PC-9 (cell line): ENCODE data around the gene CCR5. TPM values are rescaled to one million over a fixed set of nuclear protein-coding genes. Genes with fewer than 3 reads are reported as not detected.

Experiments used
- BruUV-seq: library from RNA; stranded (reverse); fragments of 400-500 nt; replicated peaks from 2 replicates; lab custom pipeline; 2021; lab: Mats Ljungman, UMichigan
- CTCF ChIA-PET: fragments of 300-600 bp; sonication (Branson Sonifier 250); formaldehyde crosslinking; loops from one replicate; lab custom pipeline; 2022; ENCODE audit warnings: antibody characterized with exemption; lab: Charles Lee
- POLR2A ChIA-PET: fragments of 300-600 bp; sonication (Branson Sonifier 250); formaldehyde crosslinking; loops from one replicate; lab custom pipeline; 2022; ENCODE audit warnings: antibody characterized with exemption; ENCODE audit not compliant: unreplicated experiment; lab: Charles Lee
- DNase-seq, 2 experiments: peaks; one replicate each; pipeline versions ENCODE4 v3.0.0 to v3.0.0-alpha.2; 2015 to 2022; ENCODE audit warnings: mixed read lengths in 1 of 2
- H2AFZ ChIP-seq: fragments of 200-600 bp; sonication (generic); 2 replicates; pipeline ENCODE4 v1.8.1; 2017; ENCODE audit warnings: antibody characterized with exemption
- H3F3A ChIP-seq: fragments of 200-600 bp; sonication (generic); 2 replicates; pipeline ENCODE4 v1.8.1; 2017; ENCODE audit warnings: antibody characterized with exemption, mild to moderate bottlenecking, low read depth; ENCODE audit not compliant: insufficient read depth
- H3K27ac ChIP-seq: fragments of 200-600 bp; sonication (generic); 2 replicates; pipeline ENCODE4 v1.6.1; 2016; ENCODE audit warnings: mixed run types
- H3K27me3 ChIP-seq: fragments of 200-600 bp; sonication (generic); 2 replicates; pipeline ENCODE4 v1.6.1; 2016; ENCODE audit warnings: low read depth, mixed run types; ENCODE audit not compliant: insufficient read depth
- H3K36me3 ChIP-seq: fragments of 200-600 bp; sonication (generic); 2 replicates; pipeline ENCODE4 v1.6.1; 2016; ENCODE audit warnings: low read depth, mixed run types
- H3K4me1 ChIP-seq: fragments of 200-600 bp; sonication (generic); replicated peaks from 2 replicates; pipeline ENCODE4 v1.6.1; 2016; ENCODE audit warnings: mixed run types; ENCODE audit not compliant: insufficient read depth
- H3K4me2 ChIP-seq: fragments of 200-600 bp; sonication (generic); 2 replicates; pipeline ENCODE4 v1.6.1; 2017; ENCODE audit warnings: mixed run types
- H3K4me3 ChIP-seq: fragments of 200-600 bp; sonication (generic); 2 replicates; pipeline ENCODE4 v1.6.1; 2016; ENCODE audit warnings: mixed run types
- H3K79me2 ChIP-seq: fragments of 200-600 bp; sonication (generic); 2 replicates; pipeline ENCODE4 v1.6.1; 2017; ENCODE audit warnings: low read depth, mixed run types
- H3K9me2 ChIP-seq: fragments of 200-600 bp; sonication (generic); 2 replicates; pipeline ENCODE4 v1.8.1; 2017; ENCODE audit warnings: mild to moderate bottlenecking; ENCODE audit not compliant: insufficient read depth
- H3K9me3 ChIP-seq: fragments of 200-600 bp; sonication (generic); 2 replicates; pipeline ENCODE4 v1.8.1; 2016; ENCODE audit warnings: low read depth; ENCODE audit not compliant: insufficient read depth
- H4K20me1 ChIP-seq: fragments of 200-600 bp; sonication (generic); 2 replicates; pipeline ENCODE4 v1.8.1; 2017; ENCODE audit not compliant: insufficient read depth
- EZH2 ChIP-seq: fragments of 200-600 bp; sonication (generic); IDR thresholded peaks from 2 replicates; pipeline ENCODE4 v1.8.0; 2017; ENCODE audit warnings: antibody characterized with exemption, low read depth
- intact Hi-C: fragments of 100-400 bp; cut with micrococcal nuclease; formaldehyde crosslinking; loops from one replicate; pipeline ENCODE4 v1.10.0; 2022; ENCODE audit not compliant: unreplicated experiment
- total RNA-seq: library from RNA; stranded (reverse); gene quantifications from 2 replicates; pipeline ENCODE4 v1.2.3, GENCODE V29; 2021
- TF ChIP-seq, protein P1 (sequence below): fragments of 200-600 bp; sonication (generic); conservative IDR thresholded peaks from 2 replicates; pipeline ENCODE4 v1.6.1; 2017; ENCODE audit warnings: mixed run types, antibody characterized with exemption, mild to moderate bottlenecking, moderate library complexity

The CCR5 gene
- total RNA-seq, 1 experiment from 2014 or later = not detected

DNA sequence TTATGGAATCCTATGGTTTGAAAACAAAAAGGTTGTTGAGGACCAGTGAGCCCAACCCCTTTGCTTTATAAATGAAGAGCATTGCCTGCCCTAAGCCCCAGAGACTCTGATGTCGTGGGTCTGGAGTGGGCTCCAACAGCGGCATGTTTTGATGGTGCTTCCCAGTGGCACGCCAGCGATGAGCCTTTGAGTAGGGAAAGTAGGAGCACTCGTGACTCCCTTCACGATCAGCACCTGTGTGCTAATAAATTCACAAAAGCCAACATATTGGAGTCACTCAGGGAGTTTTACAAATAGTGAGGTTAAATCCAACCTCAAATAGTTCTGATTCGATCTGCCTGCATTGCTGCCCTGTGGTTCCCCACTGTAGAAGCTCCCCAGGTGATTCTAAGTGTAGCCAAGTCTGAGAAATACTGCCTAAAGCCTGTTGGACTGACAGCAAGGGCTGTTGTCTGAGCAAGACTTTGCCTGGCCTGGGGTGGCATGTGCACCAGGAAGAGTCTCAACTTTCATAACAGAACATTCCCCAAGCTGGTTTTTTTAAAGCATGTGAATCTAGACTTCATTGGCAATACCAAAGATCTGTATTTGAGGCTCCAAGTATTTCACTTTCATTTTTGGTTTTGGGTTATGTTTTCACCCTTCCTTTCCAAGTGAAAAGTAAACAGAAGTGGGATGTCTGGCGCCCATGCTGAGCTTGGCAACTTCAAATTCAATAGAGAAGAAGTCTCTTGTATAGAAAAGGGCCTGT lies 9.9 kb downstream of the CCR5 start:
- no peaks in the 10 kb centered on the region for H3K27me3 ChIP-seq
- no peak for DNase-seq
- H3K4me1 ChIP-seq = peaks cover 31% of the 10 kb centered on the region
- TF ChIP-seq, protein P1, sequence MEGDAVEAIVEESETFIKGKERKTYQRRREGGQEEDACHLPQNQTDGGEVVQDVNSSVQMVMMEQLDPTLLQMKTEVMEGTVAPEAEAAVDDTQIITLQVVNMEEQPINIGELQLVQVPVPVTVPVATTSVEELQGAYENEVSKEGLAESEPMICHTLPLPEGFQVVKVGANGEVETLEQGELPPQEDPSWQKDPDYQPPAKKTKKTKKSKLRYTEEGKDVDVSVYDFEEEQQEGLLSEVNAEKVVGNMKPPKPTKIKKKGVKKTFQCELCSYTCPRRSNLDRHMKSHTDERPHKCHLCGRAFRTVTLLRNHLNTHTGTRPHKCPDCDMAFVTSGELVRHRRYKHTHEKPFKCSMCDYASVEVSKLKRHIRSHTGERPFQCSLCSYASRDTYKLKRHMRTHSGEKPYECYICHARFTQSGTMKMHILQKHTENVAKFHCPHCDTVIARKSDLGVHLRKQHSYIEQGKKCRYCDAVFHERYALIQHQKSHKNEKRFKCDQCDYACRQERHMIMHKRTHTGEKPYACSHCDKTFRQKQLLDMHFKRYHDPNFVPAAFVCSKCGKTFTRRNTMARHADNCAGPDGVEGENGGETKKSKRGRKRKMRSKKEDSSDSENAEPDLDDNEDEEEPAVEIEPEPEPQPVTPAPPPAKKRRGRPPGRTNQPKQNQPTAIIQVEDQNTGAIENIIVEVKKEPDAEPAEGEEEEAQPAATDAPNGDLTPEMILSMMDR = no peak
- no peak for TF ChIP-seq EZH2
- no peaks in the 10 kb centered on the region for H4K20me1 ChIP-seq
- H3F3A ChIP-seq = peaks cover 16% of the 10 kb centered on the region; the same call in 1 of the 2 replicates
- no peaks in the 10 kb centered on the region for H3K36me3 ChIP-seq
- peak overlapping the region; percentile 37; the same call in 1 of the 2 replicates for H3K27ac ChIP-seq
- intact Hi-C loops = loop anchor here (5.0 kb wide), 1 partner anchor 177 kb away; no protein-coding TSS in a partner anchor
- no peak overlapping the region for H3K4me3 ChIP-seq
- H3K9me2 ChIP-seq = no peaks in the 10 kb centered on the region
- H3K4me2 ChIP-seq = no peak overlapping the region
- no peak overlapping the region for H2AFZ ChIP-seq
- H3K9me3 ChIP-seq = no peaks in the 10 kb centered on the region
- CTCF ChIA-PET = no interaction called here
- POLR2A ChIA-PET = interaction anchor here (0.7 kb wide), 1 partner anchor 621 kb away, joined by 5 read pairs; no protein-coding TSS in a partner anchor
- no TSS peak for BruUV-seq
- no peaks in the 10 kb centered on the region for H3K79me2 ChIP-seq

DNA sequence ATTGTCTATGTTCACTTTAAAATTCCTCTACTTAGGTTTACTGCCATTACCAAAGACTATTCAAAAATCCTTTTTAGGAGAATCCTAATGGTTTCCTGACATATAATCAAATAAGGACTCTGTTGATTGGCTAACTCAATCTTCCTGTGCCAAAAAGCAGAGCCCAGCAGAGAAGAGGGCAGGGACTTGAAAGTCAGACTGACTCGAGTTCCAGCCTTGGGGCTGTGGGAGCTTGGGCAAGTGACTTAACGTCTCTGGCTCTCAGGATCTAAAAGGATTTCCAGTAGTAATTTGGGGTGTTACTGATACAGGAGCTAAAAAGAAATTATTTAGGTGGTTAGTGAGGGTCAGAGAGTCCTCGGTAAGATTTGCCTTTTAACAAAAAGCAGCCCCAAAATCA lies 10.9 kb downstream of the CCR5 start:
- intact Hi-C loops = loop anchor here (5.0 kb wide), 1 partner anchor 176 kb away; no protein-coding TSS in a partner anchor
- no peak for DNase-seq
- H3K9me3 ChIP-seq = no peaks in the 10 kb centered on the region
- ChIA-PET CTCF (no interaction called here), POLR2A (no interaction called here)
- no TSS peak for BruUV-seq
- H3K79me2 ChIP-seq = no peaks in the 10 kb centered on the region
- H3K27ac ChIP-seq = no peak overlapping the region
- no peaks in the 10 kb centered on the region for H4K20me1 ChIP-seq
- TF ChIP-seq EZH2 = no peak
- TF ChIP-seq, protein P1 = no peak
- H3F3A ChIP-seq = peaks cover 23% of the 10 kb centered on the region; the same call in 1 of the 2 replicates
- H3K4me3 ChIP-seq = no peak overlapping the region
- no peaks in the 10 kb centered on the region for H3K36me3 ChIP-seq
- no peaks in the 10 kb centered on the region for H3K9me2 ChIP-seq
- no peaks in the 10 kb centered on the region for H3K27me3 ChIP-seq
- H3K4me2 ChIP-seq = no peak overlapping the region
- peaks cover 41% of the 10 kb centered on the region for H3K4me1 ChIP-seq
- H2AFZ ChIP-seq = no peak overlapping the region

DNA sequence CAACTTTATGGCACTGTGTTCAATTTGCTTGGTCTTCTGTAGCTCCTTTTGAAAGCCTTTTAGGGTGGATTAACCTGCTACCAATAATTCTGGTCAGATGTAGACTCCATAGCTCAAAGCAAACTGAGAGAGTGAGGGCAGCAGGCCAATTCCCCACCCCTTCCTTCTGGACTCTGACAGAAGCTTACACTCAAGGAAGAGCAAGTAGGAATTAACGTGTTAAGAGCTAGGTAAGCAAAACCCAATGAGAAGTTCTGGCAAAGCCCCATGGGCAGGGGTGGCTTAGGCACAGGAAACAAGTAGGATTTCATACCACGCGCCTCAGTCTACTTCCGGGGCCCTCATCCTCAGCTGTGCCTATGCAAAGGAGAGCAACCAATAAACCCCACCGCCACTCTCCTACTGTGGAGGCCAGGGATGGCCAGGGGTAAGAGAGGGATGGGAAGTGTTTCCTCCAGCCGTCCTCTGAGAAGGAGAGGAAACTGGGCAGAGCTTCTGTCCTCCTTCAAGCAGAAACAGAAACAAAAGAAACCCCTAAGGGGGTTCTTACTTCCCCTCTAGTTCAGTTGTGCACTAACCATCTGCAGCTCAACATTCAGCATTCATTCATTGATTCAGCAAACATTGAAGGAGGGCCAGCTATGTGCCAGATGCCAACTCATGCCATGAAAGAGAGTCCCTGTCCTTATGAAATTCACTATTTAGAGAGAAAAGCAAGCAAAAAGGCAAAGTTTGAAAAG lies 12.6 kb downstream of the CCR5 start:
- H2AFZ ChIP-seq = no peak overlapping the region

More for the DNA sequence above, 12.6 kb downstream of the CCR5 start:
- H3F3A ChIP-seq = peaks cover 35% of the 10 kb centered on the region
- no peaks in the 10 kb centered on the region for H4K20me1 ChIP-seq
- DNase-seq = no peak
- intact Hi-C loops = loop anchor here (5.0 kb wide), 1 partner anchor 174 kb away; no protein-coding TSS in a partner anchor
- no peaks in the 10 kb centered on the region for H3K27me3 ChIP-seq
- no peak overlapping the region for H3K4me3 ChIP-seq
- ChIA-PET CTCF (no interaction called here), POLR2A (interaction anchor here (0.6 kb wide), 1 partner anchor 64 kb away, joined by 3 read pairs; no protein-coding TSS in a partner anchor)
- H3K4me1 ChIP-seq = peaks cover 57% of the 10 kb centered on the region
- peaks cover 6% of the 10 kb centered on the region for H3K79me2 ChIP-seq
- peaks cover 9% of the 10 kb centered on the region for H3K36me3 ChIP-seq
- H3K9me3 ChIP-seq = no peaks in the 10 kb centered on the region; the same call in 1 of the 2 replicates
- no peak overlapping the region for H3K27ac ChIP-seq
- H3K4me2 ChIP-seq = no peak overlapping the region
- no peaks in the 10 kb centered on the region for H3K9me2 ChIP-seq
- no peak for TF ChIP-seq EZH2
- TF ChIP-seq, protein P1 = no peak
- no TSS peak for BruUV-seq
